Stimulated activated CD8-positive, alpha-beta memory T cell treated with anti-CD3 and anti-CD28 coated beads, Interleukin-7, amount 100 ng/mL, for 4 hours (primary cell): ENCODE data around the gene CSHL1.
A peak's percentile ranks its signal among the peaks of the same experiment; 100 is the strongest.

Experiments
- DNase-seq, 2 donors: peaks; one replicate each; pipeline ENCODE4 v3.0.0-alpha.2; 2020; ENCODE audit warnings: low read depth in 2 of 2

The CSHL1 gene

DNA sequence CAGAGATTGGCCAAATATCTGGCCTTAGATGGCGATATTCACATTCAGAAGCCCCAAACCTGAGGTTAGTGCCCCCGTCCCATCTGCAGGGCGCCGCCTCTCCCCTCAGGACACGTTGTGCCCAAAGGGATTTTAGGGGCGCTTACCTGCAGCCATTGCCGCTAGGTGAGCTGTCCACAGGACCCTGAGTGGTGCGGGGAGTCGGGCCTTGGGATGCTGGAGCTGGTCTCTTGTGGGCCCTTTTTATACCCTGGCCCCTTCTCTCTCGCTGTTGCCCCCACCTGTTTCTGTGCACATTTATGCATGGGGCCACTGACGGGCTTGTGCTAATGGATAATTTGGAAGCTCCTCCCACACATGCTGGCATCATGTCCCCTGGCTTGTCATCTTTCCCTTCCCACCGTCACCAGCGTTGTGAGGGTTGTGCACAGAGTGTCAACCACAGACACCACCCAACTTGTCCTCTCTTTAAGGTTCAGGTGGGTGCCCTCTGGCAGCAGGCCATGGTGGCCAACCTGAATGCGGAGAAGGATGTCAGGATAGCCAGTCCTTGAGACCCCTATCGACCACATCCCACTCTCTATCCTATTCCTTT is at the start of gene CSHL1:
CSHL1 (minus strand) TSS at position 218 of the 595 bp plus-strand sequence; CDS start at position 156, 62 bp downstream.
- no peak for DNase-seq

DNA sequence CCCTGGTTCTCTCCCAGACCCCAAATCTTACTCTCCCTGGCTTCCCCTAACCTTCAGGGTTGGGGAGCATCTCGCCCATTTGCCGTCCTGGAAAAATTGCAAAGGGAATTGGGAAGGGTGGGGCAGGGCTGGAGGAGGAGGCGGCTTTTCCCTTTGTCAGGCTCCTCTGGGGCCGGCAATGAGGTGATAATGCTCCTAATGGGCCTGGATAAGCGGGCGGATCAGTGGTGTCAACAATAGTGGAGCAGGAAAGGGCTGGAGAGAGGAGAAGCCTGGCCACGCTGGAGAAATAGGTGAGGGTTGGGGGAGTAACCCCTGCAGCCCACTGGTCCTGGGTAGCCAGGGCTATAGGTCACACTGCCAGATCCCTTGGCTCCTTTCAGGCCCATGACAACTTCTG is 49.4 kb upstream of the CSHL1 start:
- DNase-seq = no peak

DNA sequence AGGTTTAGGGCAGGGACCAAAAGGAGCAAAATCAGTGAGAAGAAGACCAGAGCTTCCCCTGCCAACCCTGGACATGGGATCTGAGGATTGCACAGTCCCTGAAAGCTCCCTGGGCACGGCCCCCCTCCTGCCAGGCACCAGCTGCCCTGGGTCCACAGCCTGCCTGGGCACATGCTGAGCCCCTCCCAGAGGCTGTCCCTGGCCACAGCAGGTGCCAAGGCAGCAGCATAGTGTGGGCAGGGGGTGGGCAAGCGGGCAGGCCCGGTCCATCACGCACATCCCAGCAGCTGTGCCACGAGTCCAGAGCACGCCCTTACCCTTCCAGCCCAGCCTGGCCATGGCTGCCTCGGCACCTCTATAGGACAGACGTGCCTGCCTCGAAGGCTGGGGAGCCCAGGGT is 48.9 kb upstream of the CSHL1 start:
- no peak for DNase-seq

DNA sequence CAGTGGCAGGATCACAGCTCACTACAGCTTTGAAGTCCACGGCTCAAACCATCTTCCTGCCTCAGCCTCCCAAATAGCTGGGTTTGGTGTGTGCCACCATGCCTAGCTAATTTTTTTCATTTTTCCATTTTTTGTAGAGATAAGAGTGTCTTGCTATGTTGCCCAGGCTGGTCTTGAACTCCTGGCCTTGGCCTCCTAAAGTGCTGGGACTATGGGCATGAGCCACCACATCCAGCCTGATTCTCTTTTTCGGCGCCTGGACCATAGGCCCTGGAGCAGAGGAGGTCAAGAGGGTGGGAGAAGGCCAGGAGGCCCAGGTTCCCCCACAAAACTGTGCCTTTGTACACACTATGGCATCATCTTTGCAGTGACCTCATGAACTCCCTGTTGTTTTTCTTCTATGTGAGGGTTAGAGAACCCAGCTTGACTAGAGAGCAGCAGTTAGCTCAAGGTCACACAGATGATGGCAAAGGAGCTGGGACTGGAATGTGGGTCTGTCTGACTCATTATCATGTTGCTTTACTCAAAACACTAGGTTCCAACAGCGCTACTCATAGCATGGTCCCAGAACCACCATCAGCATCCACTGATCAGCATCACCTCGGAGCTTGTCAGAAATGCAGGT is 45.4 kb upstream of the CSHL1 start:
- no peak for DNase-seq

DNA sequence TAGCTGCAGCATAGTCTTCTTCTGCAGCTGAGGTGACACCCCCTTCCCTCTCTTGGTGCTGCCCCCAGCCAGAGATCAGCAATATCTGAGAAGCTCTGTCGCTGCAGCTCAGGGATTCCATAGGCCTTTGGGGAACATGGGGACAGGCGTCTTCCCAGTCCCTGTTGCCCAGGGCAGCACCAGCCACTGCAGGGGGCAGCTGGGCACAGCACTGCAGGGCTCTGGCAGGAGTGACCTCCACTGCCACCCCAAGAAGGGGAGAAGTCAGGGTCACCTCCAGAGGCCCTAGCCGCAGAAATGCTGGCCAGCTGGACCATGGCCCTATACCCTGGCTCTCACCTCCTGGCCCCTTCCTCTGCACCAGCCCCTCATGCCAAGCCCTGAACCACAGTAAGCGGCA is 44.7 kb upstream of the CSHL1 start:
- no peak for DNase-seq

DNA sequence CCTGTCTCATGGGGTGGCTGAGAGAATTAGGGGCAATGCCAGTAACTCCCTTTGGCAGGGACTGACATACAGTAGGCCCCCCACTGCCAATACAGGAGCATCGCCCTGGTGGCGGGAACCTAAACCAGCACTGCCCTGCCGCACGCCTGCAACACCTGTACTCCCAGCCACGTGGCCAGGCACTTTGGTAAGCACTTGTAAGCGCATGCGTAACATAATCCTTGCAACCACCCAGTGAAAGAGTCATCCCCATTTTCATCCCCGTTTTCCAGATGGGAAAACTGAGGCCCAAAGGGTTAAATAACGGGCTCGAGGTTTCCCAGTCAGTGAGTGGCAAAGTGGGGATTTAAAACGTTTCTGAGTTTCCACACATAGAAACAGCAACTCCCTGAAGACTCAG is 44.2 kb upstream of the CSHL1 start:
- DNase-seq = no peak

DNA sequence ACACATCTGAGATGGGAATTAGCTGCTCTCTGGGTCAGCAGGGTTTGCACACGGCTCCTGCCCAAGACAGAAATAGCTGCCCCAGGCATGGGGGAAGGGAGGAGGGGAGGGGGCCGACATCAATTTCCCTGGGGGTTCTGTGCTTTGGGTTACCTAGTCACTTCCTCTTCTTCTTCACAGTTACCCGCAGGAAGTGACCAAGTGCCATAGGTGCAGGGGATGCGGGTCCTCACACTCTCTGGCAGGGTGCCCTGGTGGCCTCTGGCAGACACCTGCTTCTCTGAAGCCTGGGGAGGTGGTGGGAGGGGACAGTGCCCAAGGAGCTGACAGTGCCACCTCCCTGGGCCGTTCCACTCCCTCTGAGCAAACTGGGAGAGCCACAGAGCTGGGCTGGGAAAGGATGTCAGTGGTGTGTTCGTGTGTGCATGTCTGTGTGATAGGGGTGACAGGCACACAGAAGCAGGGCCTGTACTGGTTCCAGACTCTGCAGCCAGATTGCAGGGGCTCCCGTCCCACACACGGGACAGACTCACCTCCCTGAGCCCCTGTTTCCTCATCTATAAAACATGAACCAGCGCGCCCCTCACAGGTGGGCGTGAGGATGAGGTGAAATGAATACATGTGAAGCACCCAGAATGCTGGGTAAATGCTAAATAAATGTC is 43.5 kb upstream of the CSHL1 start:
- peak in 1 of 2 donors; percentile 12 for DNase-seq

DNA sequence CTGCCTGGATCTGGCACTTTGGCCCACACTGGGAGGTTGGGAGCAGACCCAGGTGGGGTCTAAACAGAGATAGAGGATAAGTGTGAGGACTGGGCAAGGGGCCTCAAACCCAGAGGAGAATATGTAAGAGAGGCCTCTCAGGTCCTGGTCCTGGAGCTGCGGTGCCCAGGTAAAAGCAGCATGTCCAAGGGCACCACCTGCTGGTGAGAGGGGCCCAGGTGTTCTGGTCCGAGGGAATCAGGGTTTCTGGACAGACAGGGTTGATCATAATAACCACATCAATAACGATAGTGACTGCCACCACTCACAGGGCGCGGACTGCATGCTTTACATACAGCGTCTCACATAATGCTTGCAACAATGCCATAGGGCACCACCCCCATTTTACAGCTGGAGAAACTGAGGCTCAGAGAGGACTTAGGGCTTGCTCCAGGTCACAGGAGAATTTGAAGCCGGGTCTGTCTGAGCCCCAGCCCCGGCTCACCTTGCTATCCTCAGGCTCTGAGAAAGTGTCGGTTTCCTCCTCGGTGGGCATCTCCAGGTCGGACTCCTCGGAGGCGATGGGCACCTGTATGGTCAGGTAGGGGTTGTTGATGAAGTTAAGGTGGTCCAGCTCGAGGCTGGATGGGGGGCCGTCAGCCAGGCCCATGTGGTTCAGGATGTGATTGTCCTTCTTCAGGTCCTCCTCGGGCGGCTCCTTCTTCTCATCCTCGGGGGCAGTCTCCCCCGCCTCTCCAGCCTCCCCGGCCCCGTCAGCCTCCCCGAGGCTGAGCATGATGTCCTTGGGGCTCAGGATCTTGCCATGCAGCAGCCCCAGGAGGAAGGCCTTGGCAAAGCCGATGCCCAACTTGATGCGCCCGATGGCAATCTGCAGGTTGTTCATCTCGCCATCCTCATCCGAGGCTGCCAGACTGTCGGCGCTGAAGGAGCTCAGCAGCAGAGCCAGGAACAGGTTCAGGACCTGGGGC is 40.2 kb upstream of the CSHL1 start:
- no peak for DNase-seq

DNA sequence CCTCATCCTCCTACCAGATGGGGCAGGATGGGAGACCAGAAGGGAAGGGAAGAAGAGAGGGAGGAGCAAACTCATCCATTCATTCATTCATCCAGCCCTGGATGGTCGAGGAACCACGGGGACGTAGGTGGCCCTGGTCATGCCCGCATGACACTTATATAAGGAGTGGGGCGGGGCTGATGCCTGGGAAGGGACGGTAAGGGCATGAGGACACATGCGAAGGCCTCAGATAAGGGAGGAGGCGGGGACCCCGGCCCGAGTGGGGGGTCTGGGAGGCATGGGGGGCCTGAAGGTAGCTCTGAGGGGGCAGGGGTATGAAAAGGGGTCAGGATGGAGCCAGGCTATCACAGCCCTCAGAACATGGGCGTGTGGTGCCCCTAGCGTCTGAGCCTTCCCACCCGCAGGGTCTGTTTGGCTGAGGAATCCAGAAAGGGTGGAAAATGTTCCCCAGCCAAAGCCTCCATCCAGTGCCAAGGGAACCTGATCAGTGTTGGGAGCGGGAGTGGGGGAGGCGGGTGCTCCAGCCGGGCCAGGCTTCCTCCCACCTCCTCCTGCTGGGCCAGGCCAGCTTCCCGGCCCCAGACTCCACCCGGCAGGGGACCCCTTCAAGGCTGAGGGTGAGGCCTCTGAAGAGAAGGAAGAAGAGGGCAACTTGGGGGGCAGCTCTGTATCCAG is 38.7 kb upstream of the CSHL1 start:
- DNase-seq = no peak

DNA sequence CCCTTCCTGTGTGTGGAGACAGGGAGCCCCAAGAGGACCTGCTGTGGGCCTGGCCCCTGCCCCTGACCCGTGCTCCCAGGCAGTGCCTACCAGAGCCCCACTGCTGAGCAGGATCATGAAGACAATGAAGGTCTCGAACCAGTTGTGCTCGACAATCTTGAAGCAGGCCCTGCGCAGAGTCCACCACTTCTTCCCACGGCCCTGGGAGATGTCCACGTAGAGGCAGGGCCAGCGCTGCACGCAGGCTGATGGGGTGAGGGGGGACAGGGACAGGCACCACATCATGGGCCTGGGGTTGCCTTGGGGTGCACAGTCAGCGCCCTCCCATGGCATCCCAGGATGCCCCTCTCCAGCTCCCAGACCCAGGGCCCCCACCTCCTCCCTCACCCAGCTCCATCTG is 37.5 kb upstream of the CSHL1 start:
- DNase-seq = no peak

DNA sequence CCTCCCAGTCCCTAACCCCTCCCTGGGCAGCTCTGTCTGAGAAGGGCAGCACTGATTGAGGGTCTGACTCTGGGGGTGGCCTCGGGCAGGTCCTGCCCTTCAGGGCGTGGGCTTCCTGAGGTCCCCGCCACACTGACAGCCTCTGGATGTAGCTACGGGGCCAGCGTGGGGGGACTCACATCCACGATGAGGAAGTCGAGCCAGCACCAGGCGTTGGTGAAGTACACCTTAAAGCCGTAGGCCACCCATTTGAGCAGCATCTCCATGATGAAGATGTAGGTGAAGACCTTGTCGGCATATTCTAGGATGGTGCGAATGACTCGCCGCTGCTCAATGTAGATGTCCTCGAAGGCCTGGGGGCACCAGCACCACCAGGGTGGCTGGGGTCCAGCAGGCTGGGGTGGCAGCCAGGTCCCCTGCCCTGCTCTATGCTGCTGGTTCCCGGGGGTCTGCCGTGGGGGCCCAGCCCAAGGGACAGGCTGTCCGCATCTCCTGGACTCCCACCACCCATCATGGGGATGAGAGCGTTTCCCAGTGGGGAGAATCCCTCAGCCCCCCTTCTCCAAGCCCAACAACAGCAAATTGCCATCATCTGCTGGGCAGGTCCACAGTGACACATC is 36.8 kb upstream of the CSHL1 start:
- DNase-seq = no peak

DNA sequence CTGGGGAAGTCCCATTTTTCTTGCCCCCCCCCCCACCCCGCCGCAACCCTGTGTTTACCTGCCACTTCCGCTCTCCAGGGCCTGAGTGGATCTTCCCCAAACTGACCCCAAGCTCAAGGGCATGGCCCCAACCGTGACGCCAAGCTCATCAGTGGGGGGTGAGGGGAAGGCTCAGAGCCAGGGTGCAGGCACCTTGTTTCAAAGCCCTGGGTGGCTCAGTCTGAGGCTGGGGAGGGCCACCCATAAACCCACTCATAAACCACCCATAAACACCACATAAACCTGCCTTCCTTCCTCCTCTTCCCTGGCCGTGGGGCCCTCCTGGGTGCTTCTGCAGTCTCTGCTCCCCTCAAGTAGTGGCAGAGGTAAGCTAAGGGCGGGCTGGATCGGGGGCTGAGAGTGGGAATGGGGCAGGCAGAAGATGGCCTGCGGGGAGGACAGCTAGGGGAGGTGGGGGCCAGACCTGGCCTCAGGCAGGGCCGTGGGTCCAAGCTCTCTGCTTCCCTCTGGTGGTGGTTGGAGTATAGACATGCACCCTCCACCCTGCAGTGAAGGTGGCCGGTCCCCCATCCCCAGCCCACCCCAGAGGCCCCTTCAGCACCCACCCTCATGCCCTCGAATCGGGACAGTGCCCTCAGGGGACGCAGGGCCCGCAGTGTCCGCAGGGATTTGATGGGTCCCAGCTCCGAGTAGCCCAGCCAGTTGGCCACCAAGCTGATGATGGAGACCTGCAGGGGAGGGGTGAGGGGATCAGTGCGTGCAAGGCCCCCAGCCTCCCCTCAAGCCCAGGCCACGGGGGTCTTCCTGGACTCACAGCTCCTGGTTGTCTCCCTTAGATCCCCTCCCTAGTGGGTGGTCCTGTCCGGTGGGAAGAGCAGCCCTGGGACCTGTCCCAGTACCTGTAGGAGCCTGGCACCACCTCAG is 35.6 kb upstream of the CSHL1 start:
- peak in 1 of 2 donors; percentile 16 for DNase-seq

DNA sequence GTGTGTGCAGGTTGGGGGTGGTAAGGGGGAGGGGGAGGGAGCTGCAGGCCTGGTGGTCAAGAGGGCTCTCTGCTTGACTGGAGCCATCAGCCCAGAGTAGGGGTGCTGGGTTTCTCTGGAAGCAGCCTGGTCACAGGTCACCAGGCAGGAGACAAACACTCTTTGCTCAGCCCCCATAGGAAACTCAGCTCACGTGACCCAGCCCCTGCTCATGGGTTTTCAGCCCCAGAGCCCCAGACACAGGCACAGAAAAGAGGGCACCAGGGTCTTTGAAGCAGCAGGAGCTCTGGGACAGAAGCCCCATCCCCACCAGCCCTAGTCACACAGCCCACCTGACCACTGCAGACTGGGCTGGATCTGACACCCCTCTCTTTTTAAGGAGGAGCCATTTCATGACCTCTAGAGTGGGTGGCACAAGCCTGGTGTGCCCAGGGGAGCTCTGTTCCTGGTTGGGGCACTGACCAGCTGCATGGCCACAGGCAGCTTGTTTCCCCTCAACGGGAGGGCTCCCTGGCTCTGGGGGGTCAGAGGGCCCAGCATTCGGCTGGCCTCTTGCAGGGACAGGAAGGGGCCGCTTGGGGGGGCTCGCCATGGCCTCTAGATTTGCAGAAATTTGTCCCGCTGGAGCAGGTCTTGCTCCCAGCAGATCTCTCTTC is 34.9 kb upstream of the CSHL1 start:
- DNase-seq = no peak

DNA sequence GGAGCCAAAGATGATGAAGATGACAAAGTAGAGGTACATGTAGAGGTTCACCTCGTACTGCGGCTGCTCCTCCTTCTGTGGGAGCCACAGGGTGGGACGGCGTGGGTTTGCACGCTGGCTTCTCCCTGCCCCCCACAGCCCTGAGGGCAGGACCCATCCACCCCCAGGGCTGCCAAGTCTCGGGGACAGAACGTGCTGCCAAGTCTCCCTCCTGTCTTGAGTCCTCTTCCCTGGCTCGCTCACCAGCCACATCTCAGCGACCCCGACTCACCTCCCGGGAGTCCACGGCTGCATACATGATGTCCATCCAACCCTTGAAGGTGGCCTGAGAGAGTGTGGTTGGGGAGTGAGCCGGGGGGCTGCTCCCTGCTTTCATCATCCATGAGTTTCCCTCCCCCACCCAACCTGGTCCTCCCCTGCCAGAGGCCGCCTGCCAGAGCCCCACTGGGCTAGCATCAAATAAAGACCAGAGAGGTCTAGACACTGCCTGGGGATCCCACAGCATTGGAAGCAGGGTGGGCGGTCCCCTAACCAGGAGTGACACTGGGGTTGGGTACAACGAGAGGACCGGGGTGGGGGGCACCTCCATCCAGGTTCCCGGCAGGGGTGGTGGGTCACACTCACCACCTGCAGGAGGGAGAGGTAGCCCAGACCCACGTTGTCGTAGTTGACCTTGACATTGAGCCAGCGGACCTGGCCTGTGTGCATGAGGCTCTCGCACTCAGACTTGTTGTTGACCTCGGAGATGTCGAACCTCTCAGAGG is 33.9 kb upstream of the CSHL1 start:
- DNase-seq = no peak

DNA sequence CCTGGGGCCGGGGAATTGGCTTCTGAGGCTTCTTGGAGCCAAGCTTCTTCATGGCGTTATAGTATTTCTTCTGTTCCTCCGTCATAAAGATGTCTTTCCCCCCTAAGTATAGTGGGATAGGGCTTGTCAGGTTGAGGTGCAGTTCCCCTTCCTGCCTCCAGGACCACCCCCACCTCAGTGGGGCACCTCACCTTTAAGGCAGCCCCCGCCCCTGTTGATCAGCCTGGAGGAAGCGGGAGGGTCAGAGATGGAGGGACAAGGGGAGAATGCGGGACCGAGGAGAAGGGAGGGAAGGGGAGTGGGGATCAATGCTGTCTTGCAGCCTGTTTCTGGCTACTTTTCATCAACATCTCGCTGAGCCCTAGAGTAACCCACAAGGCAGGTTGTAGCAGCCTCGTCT is 32.7 kb upstream of the CSHL1 start:
- DNase-seq = no peak

DNA sequence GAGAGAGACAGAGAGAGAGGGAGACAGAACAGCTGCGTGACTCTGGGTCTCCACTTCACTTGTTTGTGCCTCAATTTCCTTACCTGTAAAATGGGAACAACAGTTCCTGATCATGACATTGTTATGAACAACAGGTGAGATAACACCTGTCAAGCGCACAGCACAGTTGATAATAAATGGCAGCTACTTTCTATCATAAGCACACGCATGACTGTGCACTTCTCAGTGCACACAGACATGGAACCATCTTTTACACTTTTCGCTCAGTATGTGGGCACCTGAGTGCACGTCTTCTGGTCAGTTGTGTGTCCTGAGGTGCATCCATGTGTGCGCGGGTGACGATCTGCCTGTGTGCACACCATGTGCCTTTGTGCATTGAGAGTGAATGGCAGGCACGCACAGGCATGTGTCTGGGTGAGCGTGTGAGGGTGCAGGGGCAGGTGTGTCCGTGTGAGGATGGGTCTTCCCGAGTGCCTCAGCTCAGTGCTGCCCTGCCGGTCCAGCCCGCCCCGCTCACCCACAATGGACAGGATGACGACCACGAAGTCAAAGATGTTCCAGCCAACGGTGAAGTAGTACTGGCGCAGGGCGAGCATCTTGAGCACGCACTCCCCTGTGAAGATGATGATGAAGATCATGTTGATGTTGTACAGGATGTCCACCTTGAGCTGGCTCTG is 31.4 kb upstream of the CSHL1 start:
- DNase-seq = no peak

DNA sequence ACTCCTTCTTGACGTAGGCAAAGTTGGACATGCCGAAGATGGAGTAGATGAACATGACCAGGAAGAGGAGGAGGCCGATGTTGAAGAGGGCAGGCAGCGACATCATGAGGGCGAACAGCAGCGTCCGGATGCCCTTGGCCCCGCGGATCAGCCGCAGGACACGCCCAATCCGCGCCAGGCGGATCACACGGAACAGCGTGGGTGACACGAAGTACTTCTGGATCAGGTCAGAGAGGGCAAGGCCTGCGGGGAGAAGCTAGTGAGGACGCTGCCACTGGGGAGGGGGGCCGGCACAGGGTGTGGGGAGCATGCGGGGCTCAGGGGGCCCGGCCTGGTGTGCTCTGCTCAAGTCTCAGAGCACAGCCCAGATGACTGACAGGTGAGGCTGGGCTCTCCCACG is 30.7 kb upstream of the CSHL1 start:
- no peak for DNase-seq

DNA sequence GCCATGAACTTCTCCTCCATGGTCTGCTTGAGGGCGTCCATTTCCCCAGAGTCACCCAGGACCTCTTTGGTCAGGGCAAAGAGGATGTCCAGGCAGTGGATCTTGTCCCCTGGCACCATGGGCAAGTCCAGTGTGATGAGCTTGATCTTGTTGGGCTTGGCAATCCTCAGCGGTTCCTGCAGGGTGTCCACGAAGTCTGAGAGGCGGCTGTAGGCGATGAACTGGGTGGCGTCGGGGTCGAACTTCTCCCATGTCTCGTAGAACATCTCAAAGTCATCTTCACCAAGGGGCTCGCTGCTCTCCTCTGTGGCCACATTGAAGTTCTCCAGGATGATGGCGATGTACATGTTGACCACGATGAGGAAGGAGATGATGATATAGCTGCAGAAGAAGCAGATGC is 30.1 kb upstream of the CSHL1 start:
- no peak for DNase-seq
